B cell (primary cell): ENCODE data around the gene COG8. TPM values are rescaled to one million over a fixed set of nuclear protein-coding genes. Genes with fewer than 3 reads are reported as not detected.

Experiments
- ATAC-seq: fragments of 200-7000 bp; cut with Tn5 transposase; one replicate; pipeline ENCODE4 v1.10.0; 2021; ENCODE audit warnings: low read depth, mild to moderate bottlenecking, moderate number of reproducible peaks, moderate library complexity
- CTCF ChIA-PET: fragments of 350-600 bp; sonication (Branson Sonifier 250); formaldehyde crosslinking; loops from one replicate; lab custom pipeline; 2021; ENCODE audit warnings: antibody characterized with exemption, inconsistent platforms; lab: Charles Lee
- POLR2A ChIA-PET: fragments of 350-600 bp; sonication (Branson Sonifier 250); formaldehyde crosslinking; loops from one replicate; lab custom pipeline; 2021; ENCODE audit warnings: antibody characterized with exemption; lab: Charles Lee
- DNase-seq: peaks from one replicate; pipeline ENCODE4 v3.0.0; 2013
- H2AFZ ChIP-seq: 2 replicates; pipeline ENCODE4 v1.6.1; 2012; ENCODE audit warnings: mild to moderate bottlenecking, low read depth, low read length; ENCODE audit not compliant: insufficient read depth, poor library complexity, severe bottlenecking
- H3K27ac ChIP-seq, 2 donors: 1 replicate in 1 of 2; 2 replicates in 1 of 2; pipeline ENCODE4 v1.5.1; 2012 to 2013; ENCODE audit warnings: low read length in 2 of 2, mild to moderate bottlenecking in 2 of 2, moderate library complexity in 1 of 2
- H3K27me3 ChIP-seq, 4 experiments: fragments of 200-600 bp in 1 of 4; sonication (generic) in 1 of 4; replicated peaks in 1 of 4; 1 replicate in 2 of 4; 2 replicates in 2 of 4; pipeline versions ENCODE4 v1.6.1 to v1.7.0; 2013 to 2016; ENCODE audit warnings: low read length in 3 of 4, mild to moderate bottlenecking in 2 of 4, mixed read lengths in 1 of 4, moderate library complexity in 1 of 4; ENCODE audit not compliant: insufficient read depth in 4 of 4, control insufficient read depth in 3 of 4; ENCODE audit errors: control extremely low read depth in 1 of 4
- H3K36me3 ChIP-seq, 2 experiments: replicated peaks in 1 of 2; 1 replicate in 1 of 2; 2 replicates in 1 of 2; pipeline versions ENCODE4 v1.6.1 to v1.7.1; 2013; ENCODE audit warnings: low read length in 1 of 2; ENCODE audit not compliant: insufficient read depth in 2 of 2, control insufficient read depth in 1 of 2; ENCODE audit errors: control extremely low read depth in 1 of 2, extremely low read depth in 1 of 2
- H3K4me1 ChIP-seq, 2 donors: fragments of 200-600 bp in 1 of 2; sonication (generic) in 1 of 2; 1 replicate in 1 of 2; 2 replicates in 1 of 2; pipeline versions ENCODE4 v1.5.1 to v1.6.1; 2013 to 2017; ENCODE audit warnings: low read length in 2 of 2; ENCODE audit not compliant: control insufficient read depth in 2 of 2, insufficient read depth in 2 of 2
- H3K4me2 ChIP-seq: replicated peaks from 2 replicates; pipeline ENCODE3; 2012; ENCODE audit warnings: mild to moderate bottlenecking, low read depth, low read length; ENCODE audit not compliant: poor library complexity, severe bottlenecking
- H3K4me3 ChIP-seq, 5 experiments: fragments of 200-600 bp in 1 of 5; sonication (generic) in 1 of 5; 1 replicate in 3 of 5; 2 replicates in 2 of 5; pipeline versions ENCODE4 v1.5.1 to v1.7.0; 2011 to 2016; ENCODE audit warnings: low read length in 4 of 5, mild to moderate bottlenecking in 4 of 5, low read depth in 2 of 5, control low read depth in 1 of 5, moderate library complexity in 1 of 5; ENCODE audit not compliant: insufficient read depth in 1 of 5; ENCODE audit errors: control extremely low read depth in 1 of 5, extremely low read depth in 1 of 5
- H3K79me2 ChIP-seq: fragments of 200-600 bp; sonication (generic); one replicate; pipeline ENCODE4 v1.6.0; 2016; ENCODE audit warnings: low read length; ENCODE audit not compliant: control insufficient read depth, insufficient read depth
- H3K9ac ChIP-seq: fragments of 200-600 bp; sonication (generic); 2 replicates; pipeline ENCODE4 v1.6.1; 2017; ENCODE audit warnings: mild to moderate bottlenecking, low read length, moderate library complexity
- H3K9me3 ChIP-seq, 3 donors: one replicate each; pipeline versions ENCODE4 v1.6.1 to v1.7.1; 2013; ENCODE audit warnings: low read length in 2 of 3; ENCODE audit not compliant: control insufficient read depth in 2 of 3, insufficient read depth in 1 of 3; ENCODE audit errors: control extremely low read depth in 1 of 3
- H4K20me1 ChIP-seq: 2 replicates; pipeline ENCODE4 v1.6.0; 2012; ENCODE audit warnings: mild to moderate bottlenecking, low read length; ENCODE audit not compliant: insufficient read depth, control insufficient read depth, poor library complexity, severe bottlenecking
- H3K27ac Mint-ChIP-seq: one replicate; pipeline ENCODE4 v1.8.0; 2021; ENCODE audit warnings: mixed read lengths
- H3K27me3 Mint-ChIP-seq: one replicate; pipeline ENCODE4 v1.8.0; 2021; ENCODE audit warnings: mixed read lengths
- H3K4me1 Mint-ChIP-seq: one replicate; pipeline ENCODE4 v1.8.0; 2021; ENCODE audit warnings: mixed read lengths
- H3K4me3 Mint-ChIP-seq: one replicate; pipeline ENCODE4 v1.8.0; 2021; ENCODE audit warnings: mixed read lengths
- H3K9me3 Mint-ChIP-seq: one replicate; pipeline ENCODE4 v1.8.0; 2022; ENCODE audit warnings: mixed read lengths; ENCODE audit not compliant: insufficient read depth
- EZH2 ChIP-seq: IDR thresholded peaks from 2 replicates; pipeline ENCODE4 v1.6.1; 2012; ENCODE audit warnings: borderline replicate concordance, low read depth, mild to moderate bottlenecking, moderate library complexity, low read length; ENCODE audit not compliant: insufficient read depth, poor library complexity, severe bottlenecking
- WGBS: methylation state at CpG from one replicate; pipeline ENCODE4 v1.1.5; 2013; ENCODE audit warnings: missing lambda C conversion rate; ENCODE audit not compliant: insufficient coverage; 5-methylcytosine and 5-hydroxymethylcytosine counted together
- intact Hi-C: fragments of 100-400 bp; cut with micrococcal nuclease; formaldehyde crosslinking; loops from one replicate; pipeline ENCODE4 v1.10.0; 2022
- polyA plus RNA-seq: library from polyadenylated mRNA; depleted of rRNA; stranded (reverse); fragments of >200 nt; gene quantifications from 2 replicates; pipeline ENCODE4 v1.2.3, GENCODE V29; 2012
- total RNA-seq, 2 donors: library from RNA; stranded (reverse); fragments of 120-200 nt in 1 of 2; gene quantifications; 1 replicate in 1 of 2; 2 replicates in 1 of 2; pipeline versions ENCODE4 v1.2.3 to v1.2.4, GENCODE V29; 2013 to 2022
- TF ChIP-seq, protein P1 (sequence below): fragments of 200-600 bp; IDR thresholded peaks from one replicate; pipeline ENCODE4 v1.8.0; 2022; ENCODE audit warnings: antibody characterized with exemption, mild to moderate bottlenecking

The COG8 gene
- total and polyA plus RNA-seq, 2 donors (not counting 1 experiment from before 2014, with no cell fraction given): 34.4 to 61.6 TPM

GRCh38 chr16:69351309-69352027, 12.1 kb upstream of the COG8 start, which contains the start of gene TMED6:
Gene TMED6, minus strand, starts transcription at chr16:69351786. Its CDS starts 33 bp downstream, at chr16:69351753.
- H3K4me2 ChIP-seq: no peak within 1 kb of the TSS

More at GRCh38 chr16:69351309-69352027, 12.1 kb upstream of the COG8 start, which contains the start of gene TMED6:
- H3K36me3 ChIP-seq: peaks cover 2 to 22% of the 10 kb centered on the region in 2 experiments
- ATAC-seq: no peak
- no peak within 1 kb of the TSS for H3K4me3 ChIP-seq
- no peak within 1 kb of the TSS for H2AFZ ChIP-seq
- Mint-ChIP-seq H3K4me3 (no peak within 1 kb of the TSS), H3K27ac (no peak within 1 kb of the TSS), H3K4me1 (no peaks in the 10 kb centered on the region), H3K9me3 (no peaks in the 10 kb centered on the region), H3K27me3 (no peaks in the 10 kb centered on the region)
- WGBS: 98% methylated on average over 11 of the region's 12 CpGs
- no peaks in the 10 kb centered on the region for H3K9me3 ChIP-seq
- POLR2A ChIA-PET: interaction anchor here (0.7 kb wide), 1 partner anchor 874 kb away, joined by 6 read pairs; no protein-coding TSS in a partner anchor
- CTCF ChIA-PET: no interaction called here
- no peak for DNase-seq
- H4K20me1 ChIP-seq: no peaks in the 10 kb centered on the region
- intact Hi-C loops: no loop called here
- no peak within 1 kb of the TSS for H3K27ac ChIP-seq
- no peak within 1 kb of the TSS for H3K9ac ChIP-seq
- no peaks in the 10 kb centered on the region for H3K79me2 ChIP-seq
- no peaks in the 10 kb centered on the region for H3K27me3 ChIP-seq
- TF ChIP-seq EZH2: no peak
- TF ChIP-seq, protein P1, sequence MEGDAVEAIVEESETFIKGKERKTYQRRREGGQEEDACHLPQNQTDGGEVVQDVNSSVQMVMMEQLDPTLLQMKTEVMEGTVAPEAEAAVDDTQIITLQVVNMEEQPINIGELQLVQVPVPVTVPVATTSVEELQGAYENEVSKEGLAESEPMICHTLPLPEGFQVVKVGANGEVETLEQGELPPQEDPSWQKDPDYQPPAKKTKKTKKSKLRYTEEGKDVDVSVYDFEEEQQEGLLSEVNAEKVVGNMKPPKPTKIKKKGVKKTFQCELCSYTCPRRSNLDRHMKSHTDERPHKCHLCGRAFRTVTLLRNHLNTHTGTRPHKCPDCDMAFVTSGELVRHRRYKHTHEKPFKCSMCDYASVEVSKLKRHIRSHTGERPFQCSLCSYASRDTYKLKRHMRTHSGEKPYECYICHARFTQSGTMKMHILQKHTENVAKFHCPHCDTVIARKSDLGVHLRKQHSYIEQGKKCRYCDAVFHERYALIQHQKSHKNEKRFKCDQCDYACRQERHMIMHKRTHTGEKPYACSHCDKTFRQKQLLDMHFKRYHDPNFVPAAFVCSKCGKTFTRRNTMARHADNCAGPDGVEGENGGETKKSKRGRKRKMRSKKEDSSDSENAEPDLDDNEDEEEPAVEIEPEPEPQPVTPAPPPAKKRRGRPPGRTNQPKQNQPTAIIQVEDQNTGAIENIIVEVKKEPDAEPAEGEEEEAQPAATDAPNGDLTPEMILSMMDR: no peak
- H3K4me1 ChIP-seq: no peaks in the 10 kb centered on the region
